GM19035 (cell line): ENCODE measurements around the gene STKLD1.
"Not testable (repeated sequence)": the region's sequence is repeated elsewhere in the genome, so short reads cannot be mapped to it uniquely, and the experiment has no call there.

Source experiments
- ATAC-seq: cut with Tn5 transposase; IDR thresholded peaks from one replicate; pipeline ENCODE4 v1.9.1; 2021; ENCODE audit not compliant: unreplicated experiment

STKLD1 gene

DNA sequence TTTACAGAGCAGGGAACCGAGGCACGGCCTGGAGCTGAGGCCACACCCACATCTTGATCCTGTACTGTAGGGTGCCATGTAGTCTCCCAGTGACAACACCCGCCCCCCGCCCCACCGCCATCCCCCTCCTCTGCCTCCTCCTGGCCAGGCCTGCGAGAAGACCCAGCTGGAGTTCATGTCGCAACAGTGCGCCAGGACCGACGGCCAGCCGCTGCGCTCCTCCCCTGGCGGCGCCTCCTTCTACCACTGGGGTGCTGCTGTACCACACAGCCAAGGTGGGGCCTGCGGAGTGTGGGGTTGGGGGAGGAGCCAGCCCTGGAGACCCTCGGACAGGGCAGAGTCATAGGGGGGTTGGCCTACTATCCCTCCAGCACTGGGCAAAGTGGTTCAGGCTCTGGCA, 60.5 kb downstream of the STKLD1 start:
- ATAC-seq = no peak

DNA sequence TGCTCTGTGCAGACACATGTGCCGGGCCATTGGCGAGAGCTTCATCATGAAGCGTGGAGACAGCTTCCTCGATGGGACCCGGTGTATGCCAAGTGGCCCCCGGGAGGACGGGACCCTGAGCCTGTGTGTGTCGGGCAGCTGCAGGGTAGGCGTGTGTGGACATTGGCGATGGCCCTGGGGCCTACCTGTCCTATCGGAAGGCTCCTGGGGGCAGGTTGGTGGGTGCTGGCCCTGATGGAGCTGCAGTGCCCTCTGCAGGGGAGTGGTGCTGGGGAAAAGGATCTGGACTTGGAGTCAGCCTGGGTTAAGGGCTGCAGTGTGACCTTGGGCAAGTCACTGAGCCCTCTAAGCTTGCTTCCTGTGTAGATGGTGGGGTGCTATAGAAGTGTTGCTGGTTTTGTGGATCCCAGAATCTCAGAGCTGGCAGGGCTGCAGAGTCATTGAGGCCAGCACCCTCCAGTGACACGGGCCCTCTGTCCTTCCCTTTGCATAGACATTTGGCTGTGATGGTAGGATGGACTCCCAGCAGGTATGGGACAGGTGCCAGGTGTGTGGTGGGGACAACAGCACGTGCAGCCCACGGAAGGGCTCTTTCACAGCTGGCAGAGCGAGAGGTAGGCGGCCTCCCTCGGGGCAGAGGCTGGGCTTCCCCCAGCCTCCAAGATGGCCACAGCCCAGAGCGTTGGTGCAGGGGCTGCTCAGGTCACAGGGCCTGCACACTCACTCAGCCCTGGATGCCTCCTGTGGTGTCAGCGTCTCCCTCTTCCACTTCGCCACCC, 61.8 kb downstream of the STKLD1 start:
- no peak for ATAC-seq

GRCh38 chr9:133439337-133439736, 63.2 kb downstream of the STKLD1 start:
- no peak for ATAC-seq

DNA sequence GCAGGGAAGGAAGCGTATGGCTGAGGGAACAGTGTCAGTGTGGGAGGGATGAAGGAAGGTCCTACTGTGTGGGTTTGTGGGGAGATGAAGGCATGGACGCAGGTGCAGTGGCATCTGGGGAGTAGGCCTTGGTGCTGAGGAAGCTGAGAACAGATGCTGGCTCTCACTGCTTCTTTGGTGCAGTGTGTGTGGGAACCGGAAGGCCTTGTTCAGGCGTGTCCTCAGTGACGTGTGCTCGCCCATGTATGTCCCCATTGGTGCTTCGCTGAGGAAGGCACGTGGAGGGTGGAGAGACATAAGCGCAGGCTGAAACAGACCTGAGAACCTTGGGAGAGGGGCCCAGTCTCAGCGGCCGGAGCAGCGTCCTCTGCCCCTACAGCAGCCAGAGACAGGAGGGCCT, 64.7 kb downstream of the STKLD1 start:
- ATAC-seq = no peak

- no peak for ATAC-seq
Measured at GRCh38 chr9:133441571-133441970, 65.4 kb downstream of the STKLD1 start.

GRCh38 chr9:133443248-133443647, 67.1 kb downstream of the STKLD1 start:
- no peak for ATAC-seq

- no peak for ATAC-seq
Measured at GRCh38 chr9:133443982-133444381, 67.8 kb downstream of the STKLD1 start.

DNA sequence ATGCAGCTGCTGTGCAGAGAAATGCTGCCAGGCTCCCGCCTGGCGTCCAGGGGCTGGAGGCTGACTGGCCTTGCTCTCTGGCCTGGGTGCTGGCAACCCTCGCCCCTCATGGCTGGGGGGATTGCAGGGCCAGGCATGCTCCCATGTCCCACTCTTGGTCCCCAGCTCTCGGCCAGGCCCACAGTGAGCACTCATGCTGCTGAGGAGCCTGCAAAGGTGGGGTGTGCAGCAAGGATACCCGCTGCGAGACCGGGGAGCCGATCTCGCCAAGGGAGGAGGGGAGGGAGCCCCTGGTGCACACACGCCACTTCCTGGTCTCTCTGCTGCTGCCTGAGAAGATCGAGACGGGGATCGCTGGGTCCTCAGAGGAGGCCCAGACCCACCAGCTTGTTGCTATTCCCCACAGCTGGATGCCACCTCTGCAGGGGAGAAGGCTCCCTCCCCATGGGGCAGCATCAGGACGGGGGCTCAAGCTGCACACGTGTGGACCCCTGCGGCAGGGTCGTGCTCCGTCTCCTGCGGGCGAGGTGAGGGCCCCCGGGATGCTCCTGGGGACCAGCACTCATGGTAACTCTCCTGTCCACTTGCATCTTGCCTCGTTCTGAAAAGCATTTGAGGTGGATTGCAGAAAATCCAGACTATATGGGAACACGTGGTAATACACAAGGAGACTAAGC, 69.3 kb downstream of the STKLD1 start:
- ATAC-seq = no peak

GRCh38 chr9:133448487-133448972, 72.4 kb downstream of the STKLD1 start:
- no peak for ATAC-seq

GRCh38 chr9:133449760-133450159, 73.6 kb downstream of the STKLD1 start:
- ATAC-seq = no peak

DNA sequence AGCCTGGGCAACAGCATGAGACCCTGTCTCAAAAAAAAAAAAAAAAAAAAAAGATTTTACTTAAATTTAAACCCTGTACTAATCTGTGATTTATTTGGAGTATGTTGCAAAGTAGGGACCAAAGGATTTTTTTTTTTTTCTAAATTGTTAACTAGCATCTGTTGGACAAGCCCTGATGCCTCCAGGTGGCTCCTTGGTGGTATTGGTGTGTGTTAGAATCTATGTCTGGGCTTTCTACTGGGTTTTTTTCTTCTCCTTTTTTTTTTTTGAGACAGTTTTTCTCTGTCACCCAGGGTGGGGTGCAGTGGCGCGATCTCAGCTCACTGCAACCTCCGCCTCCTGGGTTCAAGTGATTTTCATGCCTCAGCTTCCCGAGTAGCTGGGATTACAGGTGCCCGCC, 75.7 kb downstream of the STKLD1 start:
- ATAC-seq = not testable (repeated sequence)

DNA sequence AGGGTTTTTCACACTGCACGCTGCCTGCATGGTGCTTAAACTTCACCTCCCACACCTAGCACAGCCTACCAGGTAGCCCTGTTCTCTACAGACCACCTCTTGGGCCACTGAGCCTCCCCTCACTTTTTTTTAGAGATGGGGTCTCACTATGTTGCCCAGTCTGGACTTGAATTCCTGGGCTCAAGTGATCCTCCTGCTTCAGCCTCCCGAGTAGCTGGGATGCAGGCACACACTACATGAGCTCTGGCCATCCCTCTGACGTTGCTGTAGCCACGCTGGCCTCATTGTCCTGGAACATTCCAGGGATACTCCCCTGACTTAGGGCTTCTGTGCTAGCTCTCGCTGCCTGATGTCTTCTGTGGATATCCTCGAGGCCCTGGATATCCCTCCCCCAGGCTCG, 76.4 kb downstream of the STKLD1 start:
- no peak for ATAC-seq

GRCh38 chr9:133453651-133454050, 77.5 kb downstream of the STKLD1 start:
- no peak for ATAC-seq

GRCh38 chr9:133454325-133454724, 78.2 kb downstream of the STKLD1 start:
- no peak for ATAC-seq

DNA sequence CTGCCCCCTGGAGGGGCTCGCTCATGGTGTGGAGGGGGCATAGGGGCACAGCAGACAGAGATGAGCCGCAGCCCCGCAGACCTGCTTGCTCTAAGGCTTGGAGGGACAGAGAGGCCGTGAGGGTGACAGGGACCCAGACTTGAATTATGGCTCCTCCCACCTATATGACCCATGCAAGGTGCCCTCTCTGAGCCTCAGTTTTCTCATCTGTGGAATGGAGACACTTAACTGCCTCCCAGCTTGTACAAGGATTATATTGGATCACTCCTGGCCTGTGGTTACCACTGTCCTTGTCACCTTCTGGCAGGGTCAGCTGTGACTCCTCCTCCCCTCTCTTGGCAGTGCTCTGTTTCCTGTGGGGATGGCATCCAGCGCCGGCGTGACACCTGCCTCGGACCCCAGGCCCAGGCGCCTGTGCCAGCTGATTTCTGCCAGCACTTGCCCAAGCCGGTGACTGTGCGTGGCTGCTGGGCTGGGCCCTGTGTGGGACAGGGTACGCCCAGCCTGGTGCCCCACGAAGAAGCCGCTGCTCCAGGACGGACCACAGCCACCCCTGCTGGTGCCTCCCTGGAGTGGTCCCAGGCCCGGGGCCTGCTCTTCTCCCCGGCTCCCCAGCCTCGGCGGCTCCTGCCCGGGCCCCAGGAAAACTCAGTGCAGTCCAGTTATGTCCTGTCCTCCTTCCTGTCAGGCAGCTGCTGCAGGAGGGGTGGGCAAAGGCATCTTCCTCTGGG, 78.9 kb downstream of the STKLD1 start:
- ATAC-seq = no peak
